H9 (cell line): ENCODE measurements around the gene KLHDC10. TPM values are rescaled to one million over a fixed set of nuclear protein-coding genes. Genes with fewer than 3 reads are reported as not detected.
"Not testable (repeated sequence)": the region's sequence is repeated elsewhere in the genome, so short reads cannot be mapped to it uniquely, and the experiment has no call there.

Experiments used
- DNase-seq: peaks from one replicate; pipeline ENCODE4 v3.0.0-alpha.2; 2017
- H2AFZ ChIP-seq: one replicate; pipeline ENCODE4 v1.6.1; 2013; ENCODE audit warnings: mild to moderate bottlenecking, low read length, control low read depth, moderate library complexity
- H2AK5ac ChIP-seq: 2 replicates; pipeline ENCODE4 v1.6.1; 2013; ENCODE audit warnings: low read length, control low read depth, mixed read lengths; ENCODE audit not compliant: insufficient read length
- H2BK120ac ChIP-seq: one replicate; pipeline ENCODE4 v1.6.1; 2013; ENCODE audit warnings: low read depth, mild to moderate bottlenecking, low read length, control low read depth, inconsistent platforms; ENCODE audit not compliant: poor library complexity, severe bottlenecking
- H2BK12ac ChIP-seq: 2 replicates; pipeline ENCODE4 v1.6.1; 2013; ENCODE audit warnings: low read length, control low read depth, mixed read lengths, low read depth; ENCODE audit not compliant: insufficient read length
- H2BK15ac ChIP-seq: 2 replicates; pipeline ENCODE4 v1.6.1; 2013; ENCODE audit warnings: low read depth, low read length, control low read depth
- H2BK20ac ChIP-seq: one replicate; pipeline ENCODE4 v1.6.1; 2013; ENCODE audit warnings: low read depth, mild to moderate bottlenecking, low read length, control low read depth, inconsistent platforms; ENCODE audit not compliant: poor library complexity, severe bottlenecking
- H2BK5ac ChIP-seq: 2 replicates; pipeline ENCODE4 v1.6.1; 2013; ENCODE audit warnings: low read length, control low read depth, mixed read lengths; ENCODE audit not compliant: insufficient read length
- H3K14ac ChIP-seq: 2 replicates; pipeline ENCODE4 v1.6.1; 2013; ENCODE audit warnings: low read length, control low read depth; ENCODE audit not compliant: insufficient read depth
- H3K18ac ChIP-seq: 2 replicates; pipeline ENCODE4 v1.6.1; 2013; ENCODE audit warnings: low read depth, mild to moderate bottlenecking, mixed read lengths, low read length, control low read depth; ENCODE audit not compliant: insufficient read length
- H3K23ac ChIP-seq: 2 replicates; pipeline ENCODE4 v1.6.1; 2013; ENCODE audit warnings: low read length, control low read depth, mixed read lengths, low read depth; ENCODE audit not compliant: insufficient read length
- H3K23me2 ChIP-seq: 2 replicates; pipeline ENCODE4 v1.6.1; 2013; ENCODE audit warnings: low read depth, mild to moderate bottlenecking, mixed read lengths, low read length, control low read depth; ENCODE audit not compliant: insufficient read length, poor library complexity, severe bottlenecking
- H3K27ac ChIP-seq: 2 replicates; pipeline ENCODE4 v1.5.1; 2013; ENCODE audit warnings: low read length, control low read depth, mixed read lengths, low read depth; ENCODE audit not compliant: insufficient read length
- H3K27me3 ChIP-seq: 2 replicates; pipeline ENCODE4 v1.6.1; 2013; ENCODE audit warnings: low read length, control low read depth, inconsistent platforms; ENCODE audit not compliant: insufficient read depth
- H3K4ac ChIP-seq: 2 replicates; pipeline ENCODE4 v1.6.1; 2013; ENCODE audit warnings: low read depth, mild to moderate bottlenecking, control low read depth, inconsistent platforms, low read length, moderate library complexity
- H3K4me1 ChIP-seq: 2 replicates; pipeline ENCODE4 v1.6.1; 2013; ENCODE audit warnings: low read length, control low read depth, inconsistent platforms; ENCODE audit not compliant: insufficient read depth
- H3K4me2 ChIP-seq: 2 replicates; pipeline ENCODE4 v1.6.1; 2013; ENCODE audit warnings: low read length, control low read depth, mixed read lengths; ENCODE audit not compliant: insufficient read length, insufficient read depth
- H3K56ac ChIP-seq: 2 replicates; pipeline ENCODE4 v1.6.1; 2013; ENCODE audit warnings: low read depth, mild to moderate bottlenecking, mixed read lengths, low read length, control low read depth; ENCODE audit not compliant: insufficient read length
- H3K79me1 ChIP-seq: 2 replicates; pipeline ENCODE4 v1.6.1; 2013; ENCODE audit warnings: low read depth, mild to moderate bottlenecking, moderate library complexity, low read length, control low read depth, inconsistent platforms; ENCODE audit not compliant: insufficient read depth, poor library complexity, severe bottlenecking
- H3K79me2 ChIP-seq: 2 replicates; pipeline ENCODE4 v1.6.1; 2013; ENCODE audit warnings: low read length, control low read depth, inconsistent platforms; ENCODE audit not compliant: insufficient read depth
- H3K9ac ChIP-seq: 2 replicates; pipeline ENCODE4 v1.6.1; 2013; ENCODE audit warnings: low read length, control low read depth, mixed read lengths; ENCODE audit not compliant: insufficient read length; ENCODE audit errors: extremely low read depth
- H3K9me3 ChIP-seq: one replicate; pipeline ENCODE4 v1.6.1; 2013; ENCODE audit warnings: low read depth, low read length, inconsistent platforms; ENCODE audit not compliant: control insufficient read depth
- H3T11ph ChIP-seq: one replicate; pipeline ENCODE4 v1.6.1; 2013; ENCODE audit warnings: mild to moderate bottlenecking, low read length, control low read depth, inconsistent platforms
- H4K20me1 ChIP-seq: one replicate; pipeline ENCODE4 v1.6.1; 2013; ENCODE audit not compliant: control insufficient read depth, insufficient read length, insufficient read depth
- H4K5ac ChIP-seq: 2 replicates; pipeline ENCODE4 v1.6.1; 2013; ENCODE audit warnings: low read depth, mild to moderate bottlenecking, mixed read lengths, low read length, control low read depth; ENCODE audit not compliant: insufficient read length
- H4K8ac ChIP-seq: replicated peaks from 2 replicates; pipeline ENCODE4 v1.6.1; 2013; ENCODE audit warnings: low read length, control low read depth, mixed read lengths, low read depth; ENCODE audit not compliant: insufficient read length
- H4K91ac ChIP-seq: 2 replicates; pipeline ENCODE4 v1.6.1; 2013; ENCODE audit warnings: low read depth, mild to moderate bottlenecking, moderate library complexity, mixed read lengths, low read length, control low read depth; ENCODE audit not compliant: insufficient read length
- H3K27ac Mint-ChIP-seq, 3 experiments: 2 replicates in 2 of 3; 3 replicates in 1 of 3; pipeline ENCODE4 v1.8.0; 2020 to 2021; ENCODE audit warnings: mixed read lengths in 3 of 3, mild to moderate bottlenecking in 1 of 3, moderate library complexity in 1 of 3
- H3K27me3 Mint-ChIP-seq: 2 replicates; pipeline ENCODE4 v1.8.0; 2021; ENCODE audit warnings: low read depth, mild to moderate bottlenecking, moderate library complexity, mixed read lengths
- H3K36me3 Mint-ChIP-seq, 3 experiments: 2 replicates in 2 of 3; 3 replicates in 1 of 3; pipeline ENCODE4 v1.8.0; 2020 to 2021; ENCODE audit warnings: low read depth in 3 of 3, mixed read lengths in 3 of 3; ENCODE audit not compliant: insufficient read depth in 1 of 3
- H3K4me1 Mint-ChIP-seq, 2 experiments: 2 replicates each; pipeline ENCODE4 v1.8.0; 2020; ENCODE audit warnings: mixed read lengths in 2 of 2
- H3K4me3 Mint-ChIP-seq, 2 experiments: 2 replicates in 1 of 2; 3 replicates in 1 of 2; pipeline ENCODE4 v1.8.0; 2020 to 2021; ENCODE audit warnings: mild to moderate bottlenecking in 2 of 2, mixed read lengths in 2 of 2, moderate library complexity in 1 of 2
- H3K9me3 Mint-ChIP-seq, 2 experiments: 2 replicates in 1 of 2; 3 replicates in 1 of 2; pipeline ENCODE4 v1.8.0; 2020; ENCODE audit warnings: mild to moderate bottlenecking in 2 of 2, mixed read lengths in 2 of 2, moderate library complexity in 1 of 2
- WGBS: extraction: QIAGEN DNeasy Blood & Tissue Kit; methylation state at CpG from one replicate; pipeline ENCODE4 v1.1.7; 2013; ENCODE audit warnings: missing lambda C conversion rate, low lambda C conversion rate, mixed read lengths; ENCODE audit not compliant: insufficient read length; ENCODE audit errors: extremely low coverage; 5-methylcytosine and 5-hydroxymethylcytosine counted together
- total RNA-seq: library from RNA; stranded (reverse); gene quantifications from 2 replicates; pipeline ENCODE4 v1.2.1, GENCODE V29; 2021

The KLHDC10 gene
- total RNA-seq, 1 experiment from 2014 or later, result 17.3 TPM

DNA sequence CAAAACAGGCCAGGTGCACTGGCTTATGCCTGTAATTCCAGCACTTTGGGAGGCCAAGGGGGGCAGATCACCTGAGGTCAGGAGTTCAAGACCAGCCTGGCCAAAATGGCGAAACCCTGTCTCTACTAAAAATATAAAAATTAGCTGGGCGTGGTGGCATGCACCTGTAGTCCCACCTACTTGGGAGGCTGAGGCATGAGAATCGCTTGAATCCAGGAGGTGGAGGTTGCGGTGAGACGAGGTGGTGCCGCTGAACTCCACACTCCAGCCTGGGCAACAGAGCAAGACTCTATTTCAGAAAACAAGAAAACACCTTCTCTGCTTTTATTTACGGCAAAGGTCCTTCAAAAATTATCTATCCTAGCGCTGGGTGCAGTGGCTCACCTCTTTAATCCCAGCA lies 15.1 kb upstream of the KLHDC10 start:
- WGBS, result no CpG with 5 or more reads among the region's 8 CpGs

More for the DNA sequence above, 15.1 kb upstream of the KLHDC10 start:
- H3K79me1 ChIP-seq, H3K14ac ChIP-seq, H2BK15ac ChIP-seq, H3K23ac ChIP-seq, H4K8ac ChIP-seq, H3K9ac ChIP-seq, H3K18ac ChIP-seq, DNase-seq, H2BK5ac ChIP-seq, H3K4ac ChIP-seq, H3K4me3 Mint-ChIP-seq, H4K20me1 ChIP-seq, H2BK12ac ChIP-seq, H3K9me3 ChIP-seq, H3T11ph ChIP-seq, H2AK5ac ChIP-seq, H3K23me2 ChIP-seq, H3K27me3 ChIP-seq, H3K4me2 ChIP-seq, H3K27ac Mint-ChIP-seq, H3K9me3 Mint-ChIP-seq, H3K79me2 ChIP-seq, H3K4me1 Mint-ChIP-seq, H3K27me3 Mint-ChIP-seq, H3K56ac ChIP-seq, H3K36me3 Mint-ChIP-seq, H2AFZ ChIP-seq, H4K5ac ChIP-seq, H2BK20ac ChIP-seq, H2BK120ac ChIP-seq, H3K27ac ChIP-seq, H3K4me1 ChIP-seq, H4K91ac ChIP-seq: not testable (repeated sequence)
